NCI-H1048 (cell line): ENCODE results near the gene ITPKA.

ENCODE experiments used
- DNase-seq: peaks from one replicate; lab custom pipeline; 2025; lab: John Stamatoyannopoulos, UW

The ITPKA gene

GRCh38 chr15:41511331-41511898 lies 17.7 kb downstream of the ITPKA start:
- no peak for DNase-seq

- no peak for DNase-seq
Observed at GRCh38 chr15:41511899-41512369, 18.3 kb downstream of the ITPKA start.

- DNase-seq = no peak
Observed at GRCh38 chr15:41512512-41512939, 18.9 kb downstream of the ITPKA start.

- no peak for DNase-seq
Observed at GRCh38 chr15:41512940-41513505, 19.3 kb downstream of the ITPKA start.

GRCh38 chr15:41513506-41514227 lies 20.0 kb downstream of the ITPKA start, which contains the start of gene LTK:
Gene LTK (minus strand): TSS chr15:41513827. CDS start chr15:41513709, 118 bp downstream.
- DNase-seq = no peak

GRCh38 chr15:41517895-41518449 lies 24.3 kb downstream of the ITPKA start:
- no peak for DNase-seq

- DNase-seq = no peak
Observed at GRCh38 chr15:41520636-41521035, 27.0 kb downstream of the ITPKA start.

GRCh38 chr15:41521614-41522013 lies 27.9 kb downstream of the ITPKA start:
- DNase-seq = no peak

GRCh38 chr15:41523097-41523496 lies 29.4 kb downstream of the ITPKA start:
- DNase-seq = no peak

GRCh38 chr15:41530363-41530956 lies 36.8 kb downstream of the ITPKA start:
- DNase-seq = no peak

GRCh38 chr15:41535544-41535943 lies 41.9 kb downstream of the ITPKA start:
- DNase-seq = no peak

- DNase-seq = no peak
Observed at GRCh38 chr15:41536866-41537265, 43.2 kb downstream of the ITPKA start.

- DNase-seq = no peak
Observed at GRCh38 chr15:41543521-41543870, 49.8 kb downstream of the ITPKA start.

GRCh38 chr15:41544650-41545015 lies 51.0 kb downstream of the ITPKA start:
- DNase-seq = no peak

GRCh38 chr15:41545218-41545617 lies 51.5 kb downstream of the ITPKA start:
- DNase-seq = no peak

GRCh38 chr15:41546851-41547786 lies 53.4 kb downstream of the ITPKA start:
- no peak for DNase-seq

- no peak for DNase-seq
Observed at GRCh38 chr15:41550066-41550775, 56.5 kb downstream of the ITPKA start.
